Stomach smooth muscle (tissue), 2 donors: ENCODE measurements around the gene HDAC4.

Experiments used
- H3K27ac ChIP-seq: one replicate; pipeline ENCODE4 v1.7.0; 2013; ENCODE audit warnings: mild to moderate bottlenecking, low read length, inconsistent platforms
- H3K27me3 ChIP-seq, 2 donors: one replicate each; pipeline ENCODE4 v1.7.0; 2013; ENCODE audit warnings: low read length in 2 of 2; ENCODE audit not compliant: insufficient read depth in 2 of 2, control insufficient read depth in 1 of 2
- H3K36me3 ChIP-seq, 2 donors: one replicate each; pipeline ENCODE4 v1.7.0; 2013; ENCODE audit warnings: low read length in 2 of 2; ENCODE audit not compliant: control insufficient read depth in 2 of 2, insufficient read depth in 2 of 2
- H3K4me1 ChIP-seq: one replicate; pipeline ENCODE4 v1.7.0; 2013; ENCODE audit warnings: low read length; ENCODE audit not compliant: control insufficient read depth, insufficient read depth
- H3K4me3 ChIP-seq, 2 donors: one replicate each; pipeline ENCODE4 v1.7.0; 2013; ENCODE audit warnings: low read length in 2 of 2
- H3K9ac ChIP-seq, 2 donors: one replicate each; pipeline ENCODE4 v1.7.0; 2013; ENCODE audit warnings: low read length in 2 of 2, mild to moderate bottlenecking in 1 of 2
- H3K9me3 ChIP-seq, 2 donors: one replicate each; pipeline ENCODE4 v1.7.0; 2013; ENCODE audit warnings: low read length in 2 of 2; ENCODE audit not compliant: control insufficient read depth in 2 of 2
- donor health status: healthy.
- donor health status: Pancreatic carcinoma.

HDAC4 gene

GRCh38 chr2:239365071-239365781 is 35.6 kb downstream of the HDAC4 start:
- Histone ChIP-seq H3K27ac (peak overlapping the region; percentile 41), H3K36me3 (peaks cover 2 to 3% of the 10 kb centered on the region in 2 donors)

DNA sequence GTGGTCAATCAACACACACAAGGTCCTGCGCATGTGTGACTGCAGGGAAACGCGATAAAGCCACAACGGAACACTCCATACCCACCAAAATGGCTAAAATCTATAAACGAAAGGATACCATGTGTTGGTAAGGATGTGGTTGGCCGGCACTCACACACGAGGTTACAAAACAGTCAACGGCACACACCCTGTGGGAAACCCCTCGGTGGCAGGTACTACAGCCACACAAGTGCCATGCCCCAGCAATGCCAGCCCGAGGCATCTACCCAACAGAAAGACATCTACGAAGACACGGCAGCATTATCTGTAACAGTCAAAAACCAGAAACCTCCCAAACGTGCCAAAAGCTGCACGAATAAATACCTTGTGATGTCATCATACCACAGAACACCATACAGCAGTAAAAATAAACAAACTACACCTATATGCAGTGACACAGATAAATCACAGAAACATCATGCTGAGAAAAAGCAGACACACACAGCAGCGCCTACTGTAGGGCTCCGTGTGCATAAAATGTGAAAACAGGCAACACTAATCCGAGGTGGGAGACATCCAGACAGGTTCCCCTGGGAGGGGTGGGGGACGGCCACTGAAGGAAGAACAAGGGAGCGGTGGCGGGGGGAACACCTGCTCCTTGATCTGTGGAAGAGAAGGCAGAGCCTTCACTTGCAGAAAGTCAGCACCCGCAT is 36.7 kb downstream of the HDAC4 start:
- Histone ChIP-seq H3K27ac (peak overlapping the region; percentile 69), H3K9ac (no peak overlapping the region), H3K36me3 (peaks cover 2 to 3% of the 10 kb centered on the region in 2 donors), H3K9me3 (no peaks in the 10 kb centered on the region), H3K4me1 (peaks cover 43% of the 10 kb centered on the region), H3K27me3 (no peaks in the 10 kb centered on the region), H3K4me3 (peak overlapping the region in 1 of 2 donors; percentile 28)

More at GRCh38 chr2:239365071-239365781, 35.6 kb downstream of the HDAC4 start:
- H3K4me3 ChIP-seq, result no peak overlapping the region
- H3K9ac ChIP-seq, result no peak overlapping the region
- no peaks in the 10 kb centered on the region for H3K9me3 ChIP-seq
- H3K4me1 ChIP-seq, result peaks cover 46% of the 10 kb centered on the region
- no peaks in the 10 kb centered on the region for H3K27me3 ChIP-seq

- H3K4me1 ChIP-seq, result peaks cover 37% of the 10 kb centered on the region
- no peaks in the 10 kb centered on the region for H3K27me3 ChIP-seq
- H3K27ac ChIP-seq, result peak overlapping the region; percentile 67
- peaks cover 0 to 3% of the 10 kb centered on the region in 2 donors for H3K36me3 ChIP-seq
- H3K9ac ChIP-seq, result no peak overlapping the region
- no peak overlapping the region for H3K4me3 ChIP-seq
- no peaks in the 10 kb centered on the region for H3K9me3 ChIP-seq
Observed at GRCh38 chr2:239362507-239362906, 38.3 kb downstream of the HDAC4 start.

- no peaks in the 10 kb centered on the region for H3K9me3 ChIP-seq
- no peak overlapping the region for H3K9ac ChIP-seq
- peaks cover 38% of the 10 kb centered on the region for H3K4me1 ChIP-seq
- H3K27me3 ChIP-seq, result no peaks in the 10 kb centered on the region
- peaks cover 0 to 3% of the 10 kb centered on the region in 2 donors for H3K36me3 ChIP-seq
- H3K27ac ChIP-seq, result no peak overlapping the region
- H3K4me3 ChIP-seq, result no peak overlapping the region
Observed at GRCh38 chr2:239361311-239361642, 39.5 kb downstream of the HDAC4 start.

GRCh38 chr2:239360421-239361310 is 40.2 kb downstream of the HDAC4 start:
- H3K36me3 ChIP-seq, result no peaks in the 10 kb centered on the region
- no peak overlapping the region for H3K9ac ChIP-seq
- H3K27ac ChIP-seq, result peak overlapping the region; percentile 37
- no peak overlapping the region for H3K4me3 ChIP-seq
- H3K27me3 ChIP-seq, result no peaks in the 10 kb centered on the region
- H3K4me1 ChIP-seq, result peaks cover 38% of the 10 kb centered on the region
- no peaks in the 10 kb centered on the region for H3K9me3 ChIP-seq

DNA sequence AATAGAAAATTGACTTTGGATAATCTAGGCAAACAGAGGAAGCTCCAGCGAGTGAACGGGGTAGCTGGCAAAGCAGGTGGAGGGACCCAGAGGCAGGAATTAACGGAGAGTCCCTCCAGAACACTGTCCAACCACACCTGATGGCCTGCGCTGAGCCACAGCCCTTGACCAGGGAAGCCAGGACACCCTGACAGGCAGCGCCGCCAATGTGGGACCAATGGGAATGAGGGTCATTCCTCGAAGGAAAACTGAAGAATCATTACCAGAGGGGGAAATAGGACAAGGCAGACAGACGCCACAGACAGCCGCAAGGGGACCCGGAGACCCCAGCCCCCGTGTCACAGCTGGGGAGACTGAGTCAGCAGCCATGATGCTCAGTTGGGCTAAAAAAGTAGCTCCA is 40.8 kb downstream of the HDAC4 start:
- no peaks in the 10 kb centered on the region for H3K36me3 ChIP-seq
- peak overlapping the region; percentile 37 for H3K27ac ChIP-seq
- H3K4me1 ChIP-seq, result peaks cover 42% of the 10 kb centered on the region
- no peak overlapping the region for H3K4me3 ChIP-seq
- H3K9ac ChIP-seq, result no peak overlapping the region
- no peaks in the 10 kb centered on the region for H3K9me3 ChIP-seq
- no peaks in the 10 kb centered on the region for H3K27me3 ChIP-seq

- peak overlapping the region; percentile 37 for H3K27ac ChIP-seq
- H3K9me3 ChIP-seq, result peaks cover 0 to 3% of the 10 kb centered on the region in 2 donors
Observed at GRCh38 chr2:239359196-239359912, 41.5 kb downstream of the HDAC4 start.

GRCh38 chr2:239358062-239358754 is 42.6 kb downstream of the HDAC4 start:
- no peak overlapping the region for H3K4me3 ChIP-seq
- peaks cover 37% of the 10 kb centered on the region for H3K4me1 ChIP-seq
- no peak overlapping the region for H3K27ac ChIP-seq
- no peak overlapping the region for H3K9ac ChIP-seq
- H3K9me3 ChIP-seq, result peaks cover 0 to 7% of the 10 kb centered on the region in 2 donors
- no peaks in the 10 kb centered on the region for H3K36me3 ChIP-seq
- no peaks in the 10 kb centered on the region for H3K27me3 ChIP-seq

More at GRCh38 chr2:239359196-239359912, 41.5 kb downstream of the HDAC4 start:
- H3K4me1 ChIP-seq, result peaks cover 42% of the 10 kb centered on the region
- H3K36me3 ChIP-seq, result no peaks in the 10 kb centered on the region
- no peak overlapping the region for H3K9ac ChIP-seq
- H3K27me3 ChIP-seq, result no peaks in the 10 kb centered on the region
- no peak overlapping the region for H3K4me3 ChIP-seq

- Histone ChIP-seq H3K27ac (peak overlapping the region; percentile 85), H3K36me3 (peaks cover 0 to 8% of the 10 kb centered on the region in 2 donors), H3K4me1 (peaks cover 37% of the 10 kb centered on the region), H3K27me3 (no peaks in the 10 kb centered on the region), H3K4me3 (peak overlapping the region in 1 of 2 donors; percentile 8), H3K9me3 (peaks cover 0 to 7% of the 10 kb centered on the region in 2 donors), H3K9ac (peak overlapping the region in 1 of 2 donors; percentile 47)
Observed at GRCh38 chr2:239355724-239356123, 45.1 kb downstream of the HDAC4 start.
